Measurements from ENCODE around the gene CEBPB.
"Not testable (repeated sequence)": the region's sequence is repeated elsewhere in the genome, so short reads cannot be mapped to it uniquely, and the experiment has no call there.

The CEBPB gene

GRCh38 chr20:50193836-50194421 is 3.3 kb downstream of the CEBPB start:
- no peak for DNase-seq (ENCODE audit: low read depth)

DNA sequence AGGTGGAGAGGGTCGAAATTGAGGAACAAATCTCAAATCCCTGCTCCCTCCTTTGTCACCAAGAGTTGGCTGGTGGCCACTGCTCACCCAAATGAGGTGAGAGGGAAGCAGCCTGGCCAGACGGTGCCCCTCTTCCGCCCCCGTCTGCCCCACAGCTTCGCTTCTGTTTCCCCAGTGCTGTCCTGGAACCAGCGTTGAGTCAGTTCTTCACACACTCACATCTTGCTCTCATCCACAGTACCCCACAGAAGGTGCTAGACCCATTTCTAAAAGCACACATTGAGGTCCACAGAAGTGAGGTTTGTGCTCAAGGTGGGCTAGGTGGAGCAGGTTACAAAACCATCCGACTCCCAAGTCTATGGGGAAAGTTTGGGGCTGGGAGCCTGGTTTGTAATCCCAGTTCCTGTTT is 3.8 kb downstream of the CEBPB start:
- no peak for DNase-seq (ENCODE audit: low read depth)

DNA sequence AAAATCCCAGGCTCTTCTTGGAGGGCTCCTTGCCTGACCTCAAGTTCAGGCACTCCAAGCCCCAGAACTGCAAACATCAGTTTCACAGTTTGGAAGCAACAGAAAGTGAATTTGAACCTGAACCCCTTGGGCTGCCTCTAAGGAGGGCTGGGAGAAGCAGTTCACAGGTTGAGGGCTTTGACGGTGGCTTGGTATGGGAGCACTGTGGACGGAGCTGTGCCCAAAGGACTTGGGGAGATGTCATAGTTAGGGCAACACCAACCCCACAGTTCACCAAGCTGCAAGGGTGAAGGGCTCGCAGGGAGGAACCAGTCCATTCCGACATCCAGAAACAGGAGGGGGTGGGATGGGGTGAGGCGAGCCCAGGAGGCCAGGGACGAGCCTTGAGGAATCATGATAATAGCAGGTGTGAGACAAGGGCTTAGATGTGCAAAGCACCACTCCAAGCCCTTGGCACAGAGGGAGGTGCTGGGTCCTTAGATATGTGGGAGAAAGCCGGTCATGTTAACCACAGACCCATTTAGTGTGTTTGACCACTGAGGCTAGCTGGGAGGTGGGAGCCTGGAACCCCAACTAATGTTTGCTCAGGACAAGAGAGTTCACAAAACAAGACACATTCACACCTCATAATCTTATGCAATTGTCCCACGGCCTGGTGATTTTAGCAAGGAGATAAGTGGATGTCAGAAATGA is 4.3 kb downstream of the CEBPB start:
- no peak for DNase-seq (ENCODE audit: low read depth)

DNA sequence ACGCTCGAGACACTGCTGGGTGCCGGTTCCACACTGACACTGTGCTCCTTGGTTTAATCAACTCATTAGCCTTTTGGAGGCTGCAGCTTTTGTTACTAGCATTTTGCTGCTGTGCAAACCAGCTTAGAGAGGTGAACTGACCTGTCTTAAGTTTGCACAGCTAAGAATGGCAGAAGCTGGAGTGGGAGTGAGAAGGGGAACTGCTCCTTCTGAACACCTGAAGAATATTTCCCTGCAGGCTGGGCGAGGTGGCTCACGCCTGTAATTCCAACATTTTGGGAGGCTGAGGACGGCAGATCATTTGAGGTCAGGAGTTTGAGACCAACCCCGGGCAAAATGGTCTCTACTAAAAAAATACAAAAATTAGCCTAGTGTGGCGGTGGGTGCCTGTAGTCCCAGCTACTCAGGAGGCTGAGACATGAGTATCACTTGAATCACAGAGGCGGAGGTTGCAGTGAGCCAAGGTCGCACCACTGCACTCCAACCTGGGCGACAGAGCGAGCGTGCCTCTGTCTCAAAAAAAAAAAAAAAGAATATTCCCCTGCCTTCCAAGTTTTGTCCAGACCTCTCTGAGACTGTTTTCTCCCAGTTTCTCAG is 5.0 kb downstream of the CEBPB start:
- no peak for DNase-seq (ENCODE audit: low read depth)

DNA sequence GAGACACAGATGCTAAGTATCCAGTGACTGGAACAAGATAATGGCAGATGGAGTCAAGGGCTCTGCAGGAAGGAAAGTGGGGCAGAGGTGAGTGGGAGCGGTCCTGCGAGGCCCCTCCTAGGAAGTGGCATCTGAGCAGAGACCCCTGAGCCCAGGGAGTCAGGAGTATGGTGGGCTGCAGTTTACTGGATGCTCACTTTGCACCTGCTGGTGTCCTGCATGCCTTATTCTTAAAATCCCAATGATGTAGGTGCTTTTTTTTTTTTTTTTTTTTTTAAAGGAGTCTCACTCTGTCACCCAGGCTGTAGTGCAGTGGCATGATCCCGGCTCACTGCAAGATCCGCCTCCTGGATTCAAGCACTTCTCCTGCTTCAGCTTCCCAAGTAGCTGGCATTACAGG is 5.6 kb downstream of the CEBPB start:
- DNase-seq (ENCODE audit: low read depth) = no peak

DNA sequence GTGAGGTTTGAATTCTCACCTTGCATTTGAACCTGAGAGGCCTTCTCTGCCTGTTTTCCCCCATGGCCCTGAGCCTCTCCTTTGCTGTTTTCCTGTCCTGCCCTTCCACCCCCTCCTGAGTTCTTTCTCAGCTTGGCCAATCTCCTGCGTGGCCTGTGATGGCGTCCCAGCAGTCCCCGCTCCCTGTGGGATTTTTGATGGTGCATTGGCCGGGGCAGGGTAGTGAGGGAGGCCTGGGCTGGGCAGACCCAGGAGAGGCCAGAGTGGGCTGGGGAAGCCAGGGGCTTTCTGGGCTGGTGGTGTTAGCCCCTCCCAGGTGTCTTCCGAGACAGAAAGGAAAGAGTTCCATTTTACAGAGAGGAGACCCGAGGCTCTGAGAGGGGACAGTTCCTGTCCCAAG is 6.3 kb downstream of the CEBPB start:
- DNase-seq (ENCODE audit: low read depth) = no peak

DNA sequence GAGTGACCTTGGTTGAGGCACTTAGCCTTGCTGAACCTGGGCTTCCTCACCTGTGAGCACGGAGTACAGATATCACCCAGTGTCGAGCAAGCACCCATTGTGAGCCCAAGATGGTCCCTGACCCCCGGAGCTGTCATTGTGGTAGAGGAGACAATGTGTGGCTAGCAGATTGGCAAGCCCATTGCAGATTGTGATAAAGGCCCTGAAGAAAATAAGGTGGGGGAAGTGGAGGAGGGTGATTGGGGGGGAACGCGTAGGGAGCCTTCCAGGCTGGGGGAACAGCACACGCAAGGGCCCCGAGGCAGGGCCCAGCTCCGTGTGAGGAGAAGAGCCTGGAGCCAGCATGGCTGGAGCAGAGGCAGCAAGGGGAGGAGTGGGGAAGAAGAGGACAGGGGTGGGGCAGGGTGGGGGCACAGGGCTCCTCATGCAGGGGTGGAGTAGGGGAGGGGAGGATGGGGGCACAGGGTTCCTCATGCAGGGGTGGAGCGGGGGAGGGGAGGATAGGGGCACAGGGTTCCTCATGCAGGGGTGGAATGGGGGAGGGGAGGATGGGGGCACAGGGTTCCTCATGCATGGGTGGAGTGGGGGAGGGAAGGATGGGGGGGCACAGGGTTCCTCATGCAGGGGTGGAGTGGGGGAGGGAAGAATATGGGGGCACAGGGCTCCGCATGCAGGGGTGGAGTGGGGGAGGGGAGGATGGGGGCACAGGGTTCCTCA is 7.0 kb downstream of the CEBPB start:
- DNase-seq (ENCODE audit: low read depth) = no peak

- no peak for DNase-seq (ENCODE audit: low read depth)
These were observed 7.6 kb downstream of the CEBPB start for GRCh38 chr20:50198180-50198666.

DNA sequence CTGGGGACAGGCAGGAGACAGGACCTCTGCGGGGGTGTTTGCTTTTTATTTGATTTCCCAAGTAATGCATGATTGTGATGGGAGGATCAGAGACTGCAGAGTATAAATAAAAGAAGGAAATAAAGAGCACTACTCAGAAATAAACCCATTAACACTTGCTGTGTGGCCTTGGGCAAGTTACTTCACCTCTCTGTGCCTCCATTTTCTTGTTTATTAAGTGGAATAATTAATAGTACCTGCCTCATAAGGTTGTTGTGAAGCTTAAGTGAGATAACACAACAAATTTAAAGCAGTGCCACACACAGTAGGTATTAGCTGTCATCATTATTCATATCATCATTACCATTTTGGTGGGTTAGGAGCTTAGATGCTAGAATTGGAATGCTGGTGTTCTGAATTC is 8.1 kb downstream of the CEBPB start:
- DNase-seq (ENCODE audit: low read depth) = no peak

GRCh38 chr20:50199703-50200102 is 9.1 kb downstream of the CEBPB start:
- DNase-seq (ENCODE audit: low read depth) = no peak

DNA sequence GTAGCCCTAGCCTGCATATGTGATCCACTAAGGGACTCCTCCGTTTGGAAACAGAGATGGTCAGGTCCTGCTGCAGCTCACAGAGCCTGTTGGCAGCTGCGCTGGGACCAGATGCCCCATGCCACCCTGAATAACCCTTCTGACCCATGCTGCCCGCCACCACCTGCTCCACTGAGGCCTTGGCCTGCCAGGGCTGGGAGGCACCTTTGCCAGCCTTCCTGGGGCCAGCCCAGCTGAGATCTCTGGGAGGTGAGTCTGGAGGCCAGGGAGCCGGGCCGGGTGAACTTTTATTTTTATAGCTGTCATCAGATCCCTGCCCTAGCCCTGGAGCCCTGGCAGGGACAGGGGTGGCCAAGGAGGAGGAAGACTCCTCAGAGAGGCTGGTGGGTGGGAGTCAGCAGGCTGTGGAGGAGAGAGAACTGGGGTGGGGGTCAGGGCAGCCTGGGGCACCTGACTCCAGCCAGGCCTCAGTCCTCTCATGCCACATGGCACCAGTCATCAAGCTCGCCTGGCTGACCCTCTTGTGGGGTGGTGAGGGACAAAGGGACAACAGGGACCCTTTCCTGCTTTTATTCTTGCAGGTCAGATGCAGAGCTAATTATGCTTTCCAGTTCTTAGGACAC is 10.0 kb downstream of the CEBPB start:
- DNase-seq (ENCODE audit: low read depth) = no peak

DNA sequence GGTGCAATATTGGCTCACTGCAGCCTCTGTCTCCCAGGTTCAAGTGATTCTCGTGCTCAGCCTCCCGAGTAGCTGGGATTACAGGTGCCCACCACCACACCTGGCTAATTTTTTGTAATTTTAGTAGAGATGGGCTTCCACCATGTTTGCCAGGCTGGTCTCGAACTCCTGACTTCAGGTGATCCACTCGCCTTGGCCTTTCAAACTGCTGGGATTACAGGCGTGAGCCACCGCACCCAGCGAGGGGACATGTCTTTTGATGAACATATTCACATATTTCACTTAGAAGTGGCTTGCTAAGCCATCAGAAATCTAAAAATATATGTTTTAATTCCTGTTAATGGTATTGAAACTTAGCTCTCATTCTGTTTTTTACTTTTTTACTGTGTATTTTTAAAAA is 11.1 kb downstream of the CEBPB start:
- not testable (repeated sequence) for DNase-seq (ENCODE audit: low read depth)

DNA sequence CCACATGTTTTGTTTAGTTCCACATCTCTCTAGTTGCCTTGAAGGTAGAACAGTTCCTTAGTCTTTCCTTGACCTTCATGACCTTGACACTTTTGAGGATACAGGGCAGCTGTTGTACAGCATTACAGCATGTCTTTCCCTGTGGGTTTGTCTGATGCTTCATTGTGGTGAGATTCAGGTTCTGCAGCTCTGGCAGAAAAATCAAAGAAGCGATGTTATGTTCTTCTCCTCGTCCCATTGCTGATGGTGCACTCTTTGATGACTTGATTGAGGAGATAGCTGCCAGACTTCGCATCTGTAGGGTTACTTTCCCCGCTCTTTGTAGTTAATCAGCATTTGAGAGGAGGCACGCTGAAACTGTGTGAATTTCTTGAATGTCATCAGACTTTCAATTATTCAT is 12.0 kb downstream of the CEBPB start:
- no peak for DNase-seq (ENCODE audit: low read depth)

DNA sequence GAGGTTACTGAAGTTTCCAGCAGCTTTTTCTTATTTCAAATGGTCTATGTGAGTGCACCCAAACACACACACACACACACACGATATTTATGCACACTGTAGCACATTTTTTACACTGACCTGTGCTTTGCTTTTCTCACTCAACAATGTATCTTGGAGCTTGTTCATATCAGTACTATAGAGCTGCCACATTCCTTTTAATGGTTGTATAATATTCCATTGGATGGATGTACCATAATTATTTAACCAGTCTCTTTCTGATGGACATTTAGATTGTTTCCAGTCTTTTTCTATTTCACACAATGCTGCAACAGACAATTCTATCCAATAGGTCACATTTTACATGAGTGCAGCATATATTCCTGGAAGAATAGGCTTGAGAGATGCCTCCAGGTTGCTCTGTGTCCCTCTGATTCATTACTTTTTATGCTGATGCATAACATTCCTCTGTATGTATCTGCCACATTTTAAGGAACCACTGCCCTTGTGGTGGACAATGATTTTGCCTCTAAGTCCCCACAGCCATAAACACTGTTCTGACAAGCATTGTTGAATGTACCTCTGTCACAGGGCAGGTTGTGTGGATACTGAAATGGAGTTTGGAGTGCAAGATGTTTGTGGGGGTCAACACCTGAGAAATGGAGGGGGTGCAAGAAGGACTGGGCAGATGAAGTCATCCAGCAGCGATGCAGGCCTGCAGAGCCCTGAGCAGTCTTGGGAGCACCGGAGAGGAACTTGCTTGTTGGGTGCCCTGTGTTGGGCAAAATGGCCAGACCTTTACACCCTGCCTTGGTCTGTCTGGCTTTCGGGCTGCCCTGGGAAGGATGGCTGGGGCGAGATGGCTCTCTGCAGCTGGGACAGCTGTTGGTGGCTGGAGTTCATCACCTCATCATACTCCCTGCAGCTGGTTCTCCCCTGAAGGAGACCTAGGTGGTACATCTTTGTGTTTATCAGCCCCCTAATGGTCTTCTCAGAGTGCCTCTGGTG is 13.6 kb downstream of the CEBPB start:
- DNase-seq (ENCODE audit: low read depth) = no peak

GRCh38 chr20:50207026-50207425 is 16.4 kb downstream of the CEBPB start:
- no peak for DNase-seq (ENCODE audit: low read depth)

DNA sequence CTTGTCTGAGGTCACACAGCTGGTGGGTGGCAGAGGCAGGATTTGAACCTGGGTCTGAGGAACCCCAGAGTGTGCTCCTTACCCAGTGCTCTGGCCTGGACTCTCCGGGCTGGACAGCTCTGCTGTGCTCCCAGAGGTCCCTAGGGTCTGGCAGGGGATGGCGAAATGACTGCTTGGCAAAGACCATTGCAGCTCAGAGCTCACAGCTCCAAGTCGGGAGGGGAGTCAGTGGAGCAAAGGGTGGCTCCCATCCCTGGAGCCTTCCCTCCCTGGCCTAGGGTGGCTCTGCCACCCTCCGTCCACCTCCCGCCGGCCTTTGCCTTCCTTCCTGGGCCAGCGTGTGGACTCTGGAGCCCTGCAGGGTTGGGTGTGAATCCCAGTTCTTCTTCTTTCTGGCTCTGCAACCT is 17.5 kb downstream of the CEBPB start:
- DNase-seq (ENCODE audit: low read depth) = no peak

GRCh38 chr20:50208815-50209214 is 18.2 kb downstream of the CEBPB start:
- not testable (repeated sequence) for DNase-seq (ENCODE audit: low read depth)

DNA sequence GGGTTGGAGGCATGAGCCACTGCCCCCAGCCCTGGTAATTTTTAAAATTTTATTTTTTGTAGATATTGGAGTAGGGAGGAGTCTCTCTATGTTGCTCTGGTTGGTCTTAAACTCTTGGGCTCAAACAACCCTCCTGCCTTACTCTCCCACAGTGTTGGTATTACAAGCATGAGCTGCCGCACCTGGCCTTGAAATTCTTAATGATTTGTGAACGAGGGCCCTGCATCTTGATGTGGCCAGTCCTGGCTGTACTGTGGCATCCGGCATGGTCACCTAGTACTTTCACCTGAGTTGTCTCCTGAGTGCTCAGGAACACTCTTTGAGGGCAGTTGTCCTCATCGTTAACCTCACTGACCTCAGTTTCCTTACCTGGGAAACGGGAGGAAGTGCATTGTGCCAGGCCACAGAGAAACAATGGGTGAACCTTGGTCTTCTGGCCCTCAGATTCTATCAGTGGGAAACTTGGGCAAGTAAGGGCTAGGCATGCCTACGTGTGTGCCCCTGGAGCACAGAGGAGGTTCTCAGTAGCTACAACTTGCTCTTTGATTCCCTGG is 19.5 kb downstream of the CEBPB start:
- no peak for DNase-seq (ENCODE audit: low read depth)

- DNase-seq (ENCODE audit: low read depth) = no peak
These were observed 20.5 kb downstream of the CEBPB start for GRCh38 chr20:50211091-50211490.

GRCh38 chr20:50213531-50214106 is 23.0 kb downstream of the CEBPB start:
- no peak for DNase-seq (ENCODE audit: low read depth)
